ENCODE results near the gene C17orf75.

Gene C17orf75

GRCh38 chr17:32289471-32290070 is 52.4 kb downstream of the C17orf75 start:
- H3K4me3 Mint-ChIP-seq = no peak overlapping the region
- no peaks in the 10 kb centered on the region for H3K36me3 Mint-ChIP-seq (ENCODE audit: low read depth)

GRCh38 chr17:32288615-32289014 is 53.4 kb downstream of the C17orf75 start:
- H3K4me3 Mint-ChIP-seq = no peak overlapping the region
- peaks cover 3% of the 10 kb centered on the region for H3K4me1 Mint-ChIP-seq
- no peaks in the 10 kb centered on the region for H3K36me3 Mint-ChIP-seq (ENCODE audit: low read depth)
- no peak for TF ChIP-seq CTCF (IDR thresholded peaks at IDR 0.05; ENCODE audit: unreplicated experiment in 3 of 3)
- H3K27me3 Mint-ChIP-seq (ENCODE audit: low read depth) = peaks cover 33% of the 10 kb centered on the region
- H3K27ac Mint-ChIP-seq = no peak overlapping the region
- H3K9me3 Mint-ChIP-seq = no peaks in the 10 kb centered on the region

More at GRCh38 chr17:32289471-32290070, 52.4 kb downstream of the C17orf75 start:
- TF ChIP-seq CTCF (IDR thresholded peaks at IDR 0.05; ENCODE audit: unreplicated experiment in 3 of 3) = no peak
- H3K4me1 Mint-ChIP-seq = no peaks in the 10 kb centered on the region
- peaks cover 25% of the 10 kb centered on the region for H3K27me3 Mint-ChIP-seq (ENCODE audit: low read depth)
- no peaks in the 10 kb centered on the region for H3K9me3 Mint-ChIP-seq
- H3K27ac Mint-ChIP-seq = no peak overlapping the region

- no peaks in the 10 kb centered on the region for H3K36me3 Mint-ChIP-seq (ENCODE audit: low read depth)
- H3K4me3 Mint-ChIP-seq = no peak overlapping the region
- no peaks in the 10 kb centered on the region for H3K9me3 Mint-ChIP-seq
- peaks cover 38% of the 10 kb centered on the region for H3K27me3 Mint-ChIP-seq (ENCODE audit: low read depth)
- TF ChIP-seq CTCF (IDR thresholded peaks at IDR 0.05; ENCODE audit: unreplicated experiment in 3 of 3) = no peak
- H3K4me1 Mint-ChIP-seq = peaks cover 5% of the 10 kb centered on the region
- H3K27ac Mint-ChIP-seq = no peak overlapping the region
These were observed 54.0 kb downstream of the C17orf75 start for GRCh38 chr17:32287804-32288511.

- Mint-ChIP-seq H3K27ac (no peak overlapping the region), H3K27me3 (ENCODE audit: low read depth) (peaks cover 37% of the 10 kb centered on the region), H3K36me3 (ENCODE audit: low read depth) (no peaks in the 10 kb centered on the region), H3K4me1 (peaks cover 5% of the 10 kb centered on the region), H3K4me3 (no peak overlapping the region), H3K9me3 (no peaks in the 10 kb centered on the region)
- TF ChIP-seq CTCF (IDR thresholded peaks at IDR 0.05; ENCODE audit: unreplicated experiment in 3 of 3) = no peak
These were observed 55.5 kb downstream of the C17orf75 start for GRCh38 chr17:32286518-32286900.

- no peak for TF ChIP-seq CTCF (IDR thresholded peaks at IDR 0.05; ENCODE audit: unreplicated experiment in 3 of 3)
- H3K27me3 Mint-ChIP-seq (ENCODE audit: low read depth) = peaks cover 37% of the 10 kb centered on the region
- no peak overlapping the region for H3K4me3 Mint-ChIP-seq
- H3K4me1 Mint-ChIP-seq = peaks cover 5% of the 10 kb centered on the region
- no peaks in the 10 kb centered on the region for H3K36me3 Mint-ChIP-seq (ENCODE audit: low read depth)
- no peaks in the 10 kb centered on the region for H3K9me3 Mint-ChIP-seq
- no peak overlapping the region for H3K27ac Mint-ChIP-seq
These were observed 56.0 kb downstream of the C17orf75 start for GRCh38 chr17:32285746-32286517.

All from nephron (organoid).